NOMO-1 treated with DMSO at 0.1 percent for 48 hours (cell line): ENCODE data around the gene HMG20B.

Source experiments
- DNase-seq: peaks from one replicate; lab custom pipeline; 2025; ENCODE audit not compliant: unreplicated experiment; lab: John Stamatoyannopoulos, UW

HMG20B gene

GRCh38 chr19:3605770-3606169 lies 33.0 kb downstream of the HMG20B start:
- no peak for DNase-seq

- DNase-seq: no peak
Measured at GRCh38 chr19:3606174-3606689, 33.5 kb downstream of the HMG20B start.

DNA sequence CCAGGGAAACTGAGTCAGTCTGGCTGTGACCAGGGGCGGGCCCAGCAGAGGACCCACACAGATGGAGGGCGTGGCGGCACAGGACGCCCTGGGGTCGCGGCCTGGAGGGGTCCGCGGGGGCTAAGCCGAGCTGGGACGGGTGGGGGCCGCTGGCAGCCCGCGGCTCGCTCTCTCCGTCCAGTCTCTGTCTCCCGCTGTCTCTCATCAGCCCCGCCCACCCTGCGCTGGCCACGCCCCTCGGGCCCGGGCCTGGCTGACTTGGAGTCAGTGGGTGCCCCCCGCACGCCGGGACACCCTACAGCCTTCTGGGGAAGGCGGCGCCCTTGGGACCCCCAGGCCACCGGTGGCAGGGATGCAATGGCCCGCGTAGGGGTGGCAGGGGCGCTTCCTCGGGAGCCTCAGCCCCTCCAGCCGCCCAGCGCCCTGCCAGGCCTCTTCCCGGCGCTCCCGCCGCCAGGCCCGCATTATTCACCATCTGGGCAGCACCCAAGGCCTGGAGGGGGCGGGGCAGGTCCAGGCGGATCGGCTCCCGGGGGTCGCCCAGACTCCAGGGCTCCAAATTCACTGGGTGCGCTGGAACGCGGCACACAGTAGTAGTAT lies 34.0 kb downstream of the HMG20B start, which contains the start of gene TBXA2R:
TSS of gene TBXA2R (minus strand) at position 186 of the 600 bp plus-strand sequence. CDS start 6,241 bp downstream, outside the sequence.
- DNase-seq: no peak

DNA sequence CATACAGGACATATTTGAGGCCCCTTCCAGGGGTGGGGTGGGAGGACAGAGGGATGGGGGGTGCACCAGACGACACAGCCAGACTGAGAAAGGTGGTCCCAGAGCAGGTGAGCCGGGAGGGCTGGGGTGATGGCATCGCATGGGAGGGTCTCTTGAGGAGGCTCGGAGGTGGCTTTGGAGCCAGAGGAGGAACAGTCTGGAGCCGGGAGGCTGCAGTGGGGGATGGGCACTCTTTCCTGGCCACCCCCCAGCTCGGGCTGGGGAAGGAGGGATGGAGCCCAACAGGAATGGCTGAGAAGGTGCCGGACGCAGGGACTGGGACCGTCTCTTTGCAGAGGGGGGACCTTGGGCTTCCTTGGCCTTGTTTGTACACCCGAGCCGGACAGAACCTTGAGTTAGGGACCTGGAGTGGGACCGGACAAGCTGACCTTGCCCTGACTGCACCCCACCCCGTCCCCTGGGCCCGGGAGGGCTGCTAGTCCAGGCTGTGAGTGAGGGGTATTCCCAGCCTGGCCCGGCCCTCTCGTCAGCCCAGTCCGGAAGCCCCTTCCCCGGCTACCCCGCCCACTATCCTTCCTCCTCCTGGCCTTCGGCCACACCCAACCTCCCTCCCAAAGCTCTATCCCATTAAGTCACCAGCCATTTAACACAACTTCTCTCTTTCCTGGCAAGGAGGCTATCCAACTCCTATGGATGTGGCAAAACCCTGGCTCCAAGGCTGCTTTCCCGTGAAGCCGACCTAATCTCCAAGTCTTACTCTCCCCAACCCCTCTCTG lies 34.7 kb downstream of the HMG20B start:
- DNase-seq: no peak

- DNase-seq: no peak
Measured at GRCh38 chr19:3608079-3608641, 35.4 kb downstream of the HMG20B start.

GRCh38 chr19:3608750-3609322 lies 36.1 kb downstream of the HMG20B start:
- DNase-seq: no peak

GRCh38 chr19:3609779-3610719 lies 37.3 kb downstream of the HMG20B start:
- no peak for DNase-seq

GRCh38 chr19:3610745-3611717 lies 38.3 kb downstream of the HMG20B start:
- no peak for DNase-seq

DNA sequence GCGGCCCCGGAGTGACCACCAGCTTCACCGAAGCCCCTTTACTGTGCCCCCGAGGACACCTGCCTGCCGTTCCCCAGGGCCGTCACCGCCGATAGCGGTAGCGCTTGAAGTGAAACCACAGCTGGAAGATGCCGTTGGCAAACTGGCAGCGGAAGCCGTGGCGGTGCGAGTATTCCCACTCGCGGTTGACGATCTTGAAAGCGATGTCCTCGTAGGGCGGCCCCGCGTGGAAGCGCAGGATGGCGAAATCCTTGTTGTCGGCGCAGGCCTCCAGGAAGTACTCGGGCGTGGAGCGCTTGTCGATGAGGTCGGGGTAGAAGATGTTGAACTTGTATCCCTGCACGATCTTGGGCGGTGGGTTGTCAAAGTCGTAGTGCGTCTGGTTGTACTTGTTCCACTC lies 39.1 kb downstream of the HMG20B start:
- DNase-seq: no peak

DNA sequence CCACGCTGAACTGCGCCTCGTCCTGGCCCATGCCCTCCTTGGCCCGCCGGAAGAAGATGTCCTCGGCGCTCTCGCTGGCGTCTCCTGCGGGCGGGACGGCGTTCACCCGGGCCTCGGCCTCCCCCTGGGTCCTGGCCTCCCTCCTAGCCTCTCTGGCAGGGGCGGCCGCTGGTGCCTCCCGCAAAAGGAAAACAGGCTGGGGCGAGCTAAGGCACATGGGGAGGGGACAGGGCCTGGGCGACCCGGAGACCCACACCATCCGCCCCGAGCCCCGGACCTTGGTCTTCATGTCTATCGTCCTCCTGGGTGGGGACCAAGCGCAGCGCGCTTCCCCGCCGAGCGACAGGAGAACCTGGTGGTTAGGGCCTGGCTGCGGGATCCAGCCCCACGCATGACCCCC lies 39.6 kb downstream of the HMG20B start:
- no peak for DNase-seq

- no peak for DNase-seq
Measured at GRCh38 chr19:3612901-3613741, 40.4 kb downstream of the HMG20B start.

GRCh38 chr19:3613818-3614661 lies 41.3 kb downstream of the HMG20B start:
- no peak for DNase-seq

DNA sequence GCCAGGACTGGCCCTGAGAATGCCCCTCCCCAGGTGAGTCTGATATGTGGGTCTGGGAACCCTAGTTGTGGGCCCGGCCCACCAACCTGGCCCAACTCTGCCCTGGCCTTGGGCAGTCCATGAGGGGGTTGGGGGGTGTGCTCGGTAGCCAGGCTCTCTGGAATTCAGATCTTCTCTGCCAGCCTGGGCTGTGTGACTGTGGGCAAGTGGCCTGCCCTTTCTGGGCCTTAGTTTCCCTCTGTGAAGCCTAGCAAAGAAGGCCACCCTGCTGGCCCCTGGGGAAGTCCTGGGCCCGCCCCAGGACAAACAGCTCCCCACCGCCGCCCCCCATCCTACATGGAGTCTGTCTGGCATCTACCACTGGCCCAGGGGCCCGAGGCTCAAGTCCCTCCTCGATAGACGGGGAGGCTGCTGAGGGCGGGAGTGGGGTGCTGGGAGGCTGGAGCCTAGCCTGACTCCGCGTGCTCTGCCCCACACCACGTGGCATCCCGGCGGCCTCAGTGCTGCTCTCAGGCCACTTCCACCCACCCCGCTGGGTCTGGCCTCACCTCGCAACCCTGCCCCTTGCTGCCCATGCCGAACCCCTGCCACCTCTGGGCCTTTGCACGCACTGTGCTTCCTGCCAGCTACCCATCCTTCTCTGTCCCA lies 42.2 kb downstream of the HMG20B start:
- no peak for DNase-seq

GRCh38 chr19:3615524-3616135 lies 42.9 kb downstream of the HMG20B start:
- no peak for DNase-seq

- DNase-seq: no peak
Measured at GRCh38 chr19:3617463-3617862, 44.7 kb downstream of the HMG20B start.

DNA sequence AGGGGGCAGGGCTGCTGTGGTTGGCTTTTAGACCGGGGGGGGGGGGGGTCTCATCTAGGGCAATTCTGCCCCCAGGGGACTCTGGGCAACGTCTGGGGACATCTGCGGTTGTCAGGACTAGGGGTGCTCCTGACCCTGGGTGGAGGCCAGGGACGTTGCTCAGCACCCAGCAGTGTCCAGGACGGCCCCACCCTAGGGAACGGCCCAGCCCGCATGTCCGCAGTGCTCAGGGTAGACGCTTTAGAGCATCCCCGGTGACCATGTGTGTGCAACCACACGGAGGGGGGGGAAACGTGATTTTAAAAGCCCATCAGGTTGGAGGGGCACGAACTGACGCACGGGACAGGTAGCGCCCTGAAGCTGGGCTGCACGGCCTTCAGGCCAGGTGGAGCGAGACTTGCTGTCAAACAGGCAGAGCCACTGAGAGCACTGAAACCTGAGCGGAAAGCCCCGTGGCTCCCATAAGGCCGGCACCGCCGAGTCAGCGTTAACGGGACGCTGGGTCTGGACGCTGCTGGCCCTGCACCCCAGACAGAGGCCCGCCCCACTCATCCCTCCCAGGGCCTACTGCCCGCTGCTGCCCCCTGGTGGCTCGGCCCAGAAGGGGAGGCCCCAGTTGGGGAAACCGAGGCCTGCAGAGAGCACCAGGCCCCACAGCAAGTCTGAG lies 45.5 kb downstream of the HMG20B start:
- DNase-seq: peak; percentile 8
